Measurements from ENCODE around the gene GLRA3.

GRCh38 chr4:174654634-174655033 lies 174.4 kb downstream of the GLRA3 start:
- TF ChIP-seq CTCF (IDR thresholded peaks at IDR 0.05) (no peak), POLR2A (IDR thresholded peaks at IDR 0.05) (no peak)
